ENCODE measurements around the gene AKT2. TPM values are rescaled to one million over a fixed set of nuclear protein-coding genes. Genes with fewer than 3 reads are reported as not detected.

AKT2 gene
- polyA plus RNA-seq, 3 donors: 11.4 to 122 (median 16.3) TPM

- H3K79me2 ChIP-seq (ENCODE audit: insufficient read depth, low read length): no peaks in the 10 kb centered on the region
- no peak overlapping the region for H3K27ac ChIP-seq (ENCODE audit: low read depth in 1 of 2, low read length in 2 of 2)
- no peaks in the 10 kb centered on the region for H3K36me3 ChIP-seq (replicated peaks in 1 of 2; ENCODE audit: control insufficient read depth in 1 of 2, insufficient read depth in 2 of 2, low read length in 2 of 2)
- H3K27ac Mint-ChIP-seq: peak overlapping the region in 3 of 7 donors; percentile 15 to 75 (median 67)
- peak overlapping the region; percentile 20 for H3K4me2 ChIP-seq (replicated peaks; ENCODE audit: extremely low read depth, low read length, poor library complexity, severe bottlenecking)
- H3K9me3 Mint-ChIP-seq: peaks cover 11 to 39% (median 22%) of the 10 kb centered on the region in 7 donors
- no peak overlapping the region for H3K4me3 ChIP-seq (replicated peaks in 1 of 3; ENCODE audit: low read depth in 2 of 3, low read length in 3 of 3)
- H3K9me3 ChIP-seq (replicated peaks in 1 of 2; ENCODE audit: control insufficient read depth in 1 of 2, insufficient read depth in 1 of 2, low read length in 2 of 2): peaks cover 10 to 32% of the 10 kb centered on the region in 2 donors
- 33% methylated on average over 19 of the region's 21 CpGs for WGBS (ENCODE audit: insufficient coverage)
- H3K9ac ChIP-seq (ENCODE audit: insufficient read depth, low read length, poor library complexity, severe bottlenecking): no peak overlapping the region
- peaks cover 37 to 63% of the 10 kb centered on the region in 2 donors for H3K27me3 ChIP-seq (ENCODE audit: control insufficient read depth in 2 of 2, insufficient read depth in 2 of 2, low read length in 2 of 2)
- peaks cover 75 to 89% (median 86%) of the 10 kb centered on the region in 3 donors for H3K27me3 Mint-ChIP-seq (ENCODE audit: low read depth in 3 of 3)
- intact Hi-C loops (cut with micrococcal nuclease): no loop called here
- H3K4me1 Mint-ChIP-seq: peaks cover 10% of the 10 kb centered on the region
- H4K20me1 ChIP-seq (ENCODE audit: insufficient read depth, low read length): no peaks in the 10 kb centered on the region
- no peaks in the 10 kb centered on the region for H3K4me1 ChIP-seq (ENCODE audit: control insufficient read depth in 1 of 2, insufficient read depth in 2 of 2, low read length in 2 of 2)
- TF ChIP-seq CTCF (IDR thresholded peaks at IDR 0.05): no peak
- peaks cover 2 to 6% of the 10 kb centered on the region in 2 donors for H3K36me3 Mint-ChIP-seq
- no peak overlapping the region for H2AFZ ChIP-seq (ENCODE audit: insufficient read depth, low read depth, low read length, poor library complexity, severe bottlenecking)
- no peak for DNase-seq
- H3K4me3 Mint-ChIP-seq: peak overlapping the region in 1 of 2 donors; percentile 76
These were observed 59.5 kb downstream of the AKT2 start for GRCh38 chr19:40225440-40226305.

DNA sequence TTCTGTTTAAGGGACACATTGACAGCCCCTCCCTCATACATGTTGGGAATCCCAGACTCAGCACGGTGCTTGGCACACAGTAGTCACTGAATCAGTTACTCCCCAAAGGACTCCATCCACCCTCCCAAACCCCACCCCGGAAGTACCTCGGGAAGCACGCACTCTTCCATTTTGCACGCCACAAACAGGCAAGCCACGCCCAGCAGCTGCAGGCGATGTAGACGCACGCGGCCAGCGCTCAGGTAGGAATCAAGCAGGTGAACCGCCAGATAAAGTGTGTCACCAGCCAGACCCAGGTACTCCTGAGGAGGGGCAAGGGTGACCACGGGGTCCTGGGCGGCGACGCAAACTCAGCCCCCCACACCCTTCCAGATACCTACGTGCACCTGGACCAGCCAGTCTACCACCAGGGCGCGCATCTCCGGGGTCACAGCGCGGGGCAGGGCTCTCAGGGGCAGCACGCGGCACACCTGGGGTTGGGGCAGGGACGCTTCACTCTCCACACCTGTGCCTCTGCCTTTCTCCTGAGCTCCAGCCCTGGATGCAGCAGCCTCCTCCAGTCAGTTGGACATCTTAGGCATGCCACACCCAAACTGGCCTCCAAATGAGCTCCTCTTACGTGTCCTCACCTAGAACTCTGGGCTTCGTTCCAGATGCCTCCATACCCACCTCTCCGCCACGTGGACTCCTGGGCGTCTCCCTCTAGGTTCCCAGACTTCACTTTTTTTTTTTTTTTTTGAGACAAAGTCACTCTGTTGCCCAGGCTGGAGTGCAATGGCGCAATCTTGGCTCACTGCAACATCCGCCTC, 60.6 kb downstream of the AKT2 start:
- Mint-ChIP-seq H3K36me3 (peaks cover 2 to 6% of the 10 kb centered on the region in 2 donors), H3K4me3 (peak overlapping the region in 1 of 2 donors; percentile 76), H3K27ac (no peak overlapping the region), H3K9me3 (peaks cover 11 to 39% (median 25%) of the 10 kb centered on the region in 7 donors), H3K27me3 (ENCODE audit: low read depth in 3 of 3) (peaks cover 85 to 94% (median 94%) of the 10 kb centered on the region in 3 donors), H3K4me1 (peaks cover 15% of the 10 kb centered on the region)
- peaks cover 10 to 32% of the 10 kb centered on the region in 2 donors for H3K9me3 ChIP-seq (replicated peaks in 1 of 2; ENCODE audit: control insufficient read depth in 1 of 2, insufficient read depth in 1 of 2, low read length in 2 of 2)
- no peak overlapping the region for H3K27ac ChIP-seq (ENCODE audit: low read depth in 1 of 2, low read length in 2 of 2)
- intact Hi-C loops (cut with micrococcal nuclease): loop anchor here in 1 of 2 donors (5.0 kb wide), 1 partner anchor 82 kb away; no protein-coding TSS in a partner anchor
- H3K79me2 ChIP-seq (ENCODE audit: insufficient read depth, low read length): no peaks in the 10 kb centered on the region
- no peak overlapping the region for H3K4me3 ChIP-seq (replicated peaks in 1 of 3; ENCODE audit: low read depth in 2 of 3, low read length in 3 of 3)
- no peak overlapping the region for H2AFZ ChIP-seq (ENCODE audit: insufficient read depth, low read depth, low read length, poor library complexity, severe bottlenecking)
- no peaks in the 10 kb centered on the region for H4K20me1 ChIP-seq (ENCODE audit: insufficient read depth, low read length)
- DNase-seq: no peak
- no peak for TF ChIP-seq CTCF (IDR thresholded peaks at IDR 0.05)
- no peak overlapping the region for H3K9ac ChIP-seq (ENCODE audit: insufficient read depth, low read length, poor library complexity, severe bottlenecking)
- H3K36me3 ChIP-seq (replicated peaks in 1 of 2; ENCODE audit: control insufficient read depth in 1 of 2, insufficient read depth in 2 of 2, low read length in 2 of 2): no peaks in the 10 kb centered on the region
- no peak overlapping the region for H3K4me2 ChIP-seq (replicated peaks; ENCODE audit: extremely low read depth, low read length, poor library complexity, severe bottlenecking)
- 77% methylated on average over 24 of the region's 32 CpGs for WGBS (ENCODE audit: insufficient coverage)
- peaks cover 42 to 73% of the 10 kb centered on the region in 2 donors for H3K27me3 ChIP-seq (ENCODE audit: control insufficient read depth in 2 of 2, insufficient read depth in 2 of 2, low read length in 2 of 2)
- no peaks in the 10 kb centered on the region for H3K4me1 ChIP-seq (ENCODE audit: control insufficient read depth in 1 of 2, insufficient read depth in 2 of 2, low read length in 2 of 2)
